Measurements from ENCODE around the gene RASGRF2.
A peak's percentile ranks its signal among the peaks of the same experiment; 100 is the strongest.

RASGRF2 gene

GRCh38 chr5:81070571-81071255, 110.5 kb downstream of the RASGRF2 start:
- H3K4me3 Mint-ChIP-seq, result no peak overlapping the region
- no peak overlapping the region for H3K27ac Mint-ChIP-seq
- H3K4me1 Mint-ChIP-seq (ENCODE audit: low read depth), result peaks cover 3% of the 10 kb centered on the region
- H3K36me3 Mint-ChIP-seq, result peaks cover 24% of the 10 kb centered on the region
- no peaks in the 10 kb centered on the region for H3K9me3 Mint-ChIP-seq (ENCODE audit: low read depth)
- no peaks in the 10 kb centered on the region for H3K27me3 Mint-ChIP-seq

DNA sequence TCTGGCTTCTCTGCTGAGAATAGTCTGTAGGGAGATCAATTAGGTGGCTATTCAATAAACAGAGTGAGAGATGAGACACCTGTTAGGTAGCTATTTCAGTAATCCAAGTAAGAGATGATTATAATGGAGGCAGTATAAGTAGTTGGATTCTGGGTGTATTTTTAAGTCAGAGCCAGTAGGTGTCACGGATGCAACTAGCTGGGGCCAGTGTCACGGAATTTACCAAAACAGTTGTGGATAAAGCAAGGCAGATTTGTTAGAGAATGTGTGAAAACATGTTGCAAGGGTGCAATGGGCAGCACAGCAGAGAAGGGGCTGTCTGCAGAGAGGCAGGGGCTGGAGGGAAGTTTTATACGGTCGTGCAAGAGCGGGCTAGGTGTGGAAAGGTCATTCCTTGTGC, 114.9 kb downstream of the RASGRF2 start:
- Mint-ChIP-seq H3K4me3 (no peak overlapping the region), H3K27me3 (no peaks in the 10 kb centered on the region), H3K4me1 (ENCODE audit: low read depth) (no peaks in the 10 kb centered on the region), H3K9me3 (ENCODE audit: low read depth) (peaks cover 6% of the 10 kb centered on the region), H3K36me3 (peaks cover 24% of the 10 kb centered on the region), H3K27ac (no peak overlapping the region)

DNA sequence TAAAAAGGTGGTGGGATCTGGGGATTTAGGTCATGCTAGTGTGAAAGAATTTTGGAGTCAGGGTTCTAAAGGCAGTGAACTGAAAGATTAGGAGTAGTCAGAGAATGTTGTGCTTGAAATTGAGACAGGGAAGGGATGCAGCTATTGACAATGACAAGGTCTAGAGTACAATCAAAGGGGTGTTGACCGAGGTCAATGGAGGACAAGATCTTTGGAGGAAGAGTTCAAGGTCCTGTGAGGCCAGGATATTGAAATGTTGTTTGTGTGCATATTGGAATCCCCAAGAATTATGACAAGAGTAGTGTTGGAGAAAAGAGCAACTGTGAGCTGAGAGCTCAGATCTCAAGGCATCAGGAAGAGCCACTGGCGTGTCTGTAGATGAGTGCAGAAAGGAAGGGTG, 116.9 kb downstream of the RASGRF2 start:
- Mint-ChIP-seq H3K27me3 (no peaks in the 10 kb centered on the region), H3K36me3 (peaks cover 30% of the 10 kb centered on the region), H3K4me3 (no peak overlapping the region), H3K27ac (no peak overlapping the region), H3K4me1 (ENCODE audit: low read depth) (no peaks in the 10 kb centered on the region), H3K9me3 (ENCODE audit: low read depth) (peaks cover 6% of the 10 kb centered on the region)

DNA sequence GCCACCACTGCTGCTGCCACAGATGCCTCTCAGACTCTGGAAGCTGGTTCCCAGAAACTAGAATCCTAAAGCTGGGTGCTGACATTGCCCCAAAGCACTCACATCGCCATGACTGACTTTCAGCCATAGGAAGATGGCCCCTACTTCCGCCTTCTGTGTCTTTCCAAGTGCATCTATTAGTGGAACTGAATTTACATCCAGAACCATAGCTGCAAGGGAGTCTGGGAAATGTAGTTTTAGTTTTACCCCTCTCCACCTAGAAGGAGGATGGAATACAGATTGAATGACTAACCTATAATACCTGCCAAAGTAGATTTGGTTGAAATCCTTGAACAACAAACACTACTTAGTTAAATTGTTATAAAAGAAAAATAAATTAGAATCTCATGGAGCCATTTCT, 118.8 kb downstream of the RASGRF2 start:
- Mint-ChIP-seq H3K4me3 (no peak overlapping the region), H3K27me3 (no peaks in the 10 kb centered on the region), H3K27ac (no peak overlapping the region), H3K4me1 (ENCODE audit: low read depth) (no peaks in the 10 kb centered on the region), H3K36me3 (peaks cover 30% of the 10 kb centered on the region), H3K9me3 (ENCODE audit: low read depth) (peaks cover 6% of the 10 kb centered on the region)

DNA sequence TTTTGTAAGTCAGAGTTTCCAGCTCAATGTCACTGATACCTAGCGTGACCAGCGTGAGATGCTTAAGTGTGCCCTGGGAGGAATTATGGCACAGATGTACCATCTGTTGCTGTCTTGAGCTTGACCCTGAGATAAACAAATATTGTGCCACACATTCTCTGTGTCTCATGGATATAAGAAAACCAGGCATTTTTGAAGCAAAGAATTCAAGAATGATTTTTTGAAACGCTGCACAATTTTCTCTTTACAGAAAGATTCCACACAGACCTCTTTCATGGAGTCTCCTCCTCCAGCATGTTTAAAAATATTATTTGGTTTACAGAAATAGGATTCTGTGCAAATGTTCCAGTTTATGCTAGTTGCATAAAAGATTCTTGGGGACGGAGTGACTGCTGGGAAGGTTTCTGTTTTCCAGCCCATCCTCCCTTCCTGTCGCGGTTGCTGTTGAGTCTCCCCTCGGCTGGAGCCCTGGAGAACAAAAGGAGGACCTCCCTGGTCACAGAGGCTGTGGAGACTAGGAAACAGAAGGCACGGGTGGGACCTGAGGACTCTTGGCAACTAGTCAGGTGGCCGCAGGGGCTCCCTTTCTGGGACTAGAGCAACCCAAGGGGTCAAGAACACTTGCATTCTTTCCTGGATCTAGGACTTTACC, 120.8 kb downstream of the RASGRF2 start:
- Mint-ChIP-seq H3K9me3 (ENCODE audit: low read depth) (peaks cover 6% of the 10 kb centered on the region), H3K4me1 (ENCODE audit: low read depth) (no peaks in the 10 kb centered on the region), H3K36me3 (peaks cover 36% of the 10 kb centered on the region), H3K27me3 (no peaks in the 10 kb centered on the region), H3K4me3 (no peak overlapping the region), H3K27ac (no peak overlapping the region)

GRCh38 chr5:81081461-81081835, 121.3 kb downstream of the RASGRF2 start:
- no peaks in the 10 kb centered on the region for H3K27me3 Mint-ChIP-seq
- no peaks in the 10 kb centered on the region for H3K4me1 Mint-ChIP-seq (ENCODE audit: low read depth)
- H3K4me3 Mint-ChIP-seq, result no peak overlapping the region
- H3K27ac Mint-ChIP-seq, result no peak overlapping the region
- H3K36me3 Mint-ChIP-seq, result peaks cover 38% of the 10 kb centered on the region
- H3K9me3 Mint-ChIP-seq (ENCODE audit: low read depth), result peaks cover 6% of the 10 kb centered on the region

GRCh38 chr5:81086881-81087281, 126.7 kb downstream of the RASGRF2 start:
- Mint-ChIP-seq H3K27me3 (no peaks in the 10 kb centered on the region), H3K27ac (no peak overlapping the region), H3K4me1 (ENCODE audit: low read depth) (no peaks in the 10 kb centered on the region), H3K4me3 (no peak overlapping the region), H3K36me3 (peaks cover 30% of the 10 kb centered on the region), H3K9me3 (ENCODE audit: low read depth) (no peaks in the 10 kb centered on the region)

DNA sequence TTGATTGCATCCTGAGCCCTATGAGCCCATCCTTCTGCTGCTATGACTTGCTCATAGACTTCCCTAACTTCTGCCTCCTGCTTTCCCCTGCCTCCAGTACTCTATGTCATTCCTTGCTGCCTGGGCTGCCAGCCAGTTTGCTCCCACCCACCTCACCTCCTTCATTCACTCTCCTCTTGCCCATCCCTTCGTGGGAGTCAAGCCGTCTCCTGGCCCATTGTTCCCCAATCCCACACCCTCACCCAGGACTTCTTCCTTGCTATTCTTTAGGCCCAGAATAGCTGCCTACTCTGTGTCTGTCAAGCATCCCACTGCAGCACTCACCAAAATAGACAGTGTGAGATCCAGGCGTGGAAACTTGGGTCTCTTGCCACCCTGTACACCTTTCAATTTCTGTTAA, 131.0 kb downstream of the RASGRF2 start:
- Mint-ChIP-seq H3K4me1 (ENCODE audit: low read depth) (peaks cover 6% of the 10 kb centered on the region), H3K27me3 (no peaks in the 10 kb centered on the region), H3K9me3 (ENCODE audit: low read depth) (no peaks in the 10 kb centered on the region), H3K36me3 (peaks cover 25% of the 10 kb centered on the region), H3K27ac (peak overlapping the region; percentile 51), H3K4me3 (no peak overlapping the region)

DNA sequence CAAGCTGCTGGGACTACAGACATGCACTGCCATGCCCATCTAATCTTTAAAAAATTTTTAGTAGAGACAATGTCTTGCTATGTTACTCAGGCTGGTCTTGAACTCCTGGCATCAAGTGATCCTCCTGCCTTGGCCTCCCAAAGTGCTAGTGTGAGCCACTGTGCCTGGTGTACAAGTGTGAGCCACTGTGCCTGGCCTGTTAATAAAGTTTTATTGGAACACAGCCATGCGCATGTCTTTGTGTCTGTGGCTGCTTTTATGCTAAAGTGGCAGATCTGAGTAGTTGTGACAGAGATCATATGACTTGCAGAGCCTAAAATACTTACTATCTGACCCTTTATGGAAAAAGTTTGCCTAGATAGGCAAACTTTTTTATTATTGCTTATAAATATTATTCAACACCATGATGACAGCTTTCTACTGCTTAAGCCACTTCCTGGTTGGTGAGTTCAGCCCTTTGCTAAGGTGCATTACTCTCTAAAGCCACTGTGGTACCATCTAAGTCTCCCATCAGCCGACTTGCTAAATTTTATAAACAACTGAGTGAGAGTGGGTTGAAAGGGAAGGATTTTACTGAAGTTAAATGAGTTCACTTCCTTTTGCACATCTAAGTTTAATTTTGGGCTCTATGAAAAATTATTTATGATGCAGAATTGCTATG, 133.5 kb downstream of the RASGRF2 start:
- H3K27ac Mint-ChIP-seq, result peak overlapping the region; percentile 11
- no peak overlapping the region for H3K4me3 Mint-ChIP-seq
- H3K4me1 Mint-ChIP-seq (ENCODE audit: low read depth), result peaks cover 6% of the 10 kb centered on the region
- peaks cover 16% of the 10 kb centered on the region for H3K36me3 Mint-ChIP-seq
- H3K27me3 Mint-ChIP-seq, result no peaks in the 10 kb centered on the region
- no peaks in the 10 kb centered on the region for H3K9me3 Mint-ChIP-seq (ENCODE audit: low read depth)

DNA sequence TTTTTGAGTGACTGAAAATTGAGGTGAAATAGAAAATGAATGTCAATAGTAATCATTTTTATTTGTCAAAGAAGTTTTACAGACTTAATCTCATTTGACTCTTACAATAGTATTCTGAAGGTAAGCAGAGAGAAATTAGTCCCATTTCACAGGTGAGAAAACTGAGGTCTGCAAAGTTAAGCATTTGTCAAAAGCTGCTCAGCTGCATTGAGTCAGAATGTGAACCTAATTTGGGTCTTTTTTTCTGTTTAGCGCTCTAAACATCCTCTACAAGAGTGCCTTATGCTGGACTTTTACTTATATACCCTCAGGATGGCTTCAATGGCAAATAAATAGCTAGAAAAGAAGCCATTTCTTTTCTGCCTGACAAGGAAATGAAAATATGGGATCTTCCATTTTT, 135.7 kb downstream of the RASGRF2 start:
- Mint-ChIP-seq H3K4me1 (ENCODE audit: low read depth) (peaks cover 6% of the 10 kb centered on the region), H3K27me3 (no peaks in the 10 kb centered on the region), H3K4me3 (no peak overlapping the region), H3K27ac (no peak overlapping the region), H3K36me3 (peaks cover 22% of the 10 kb centered on the region), H3K9me3 (ENCODE audit: low read depth) (no peaks in the 10 kb centered on the region)

- no peaks in the 10 kb centered on the region for H3K27me3 Mint-ChIP-seq
- peaks cover 4% of the 10 kb centered on the region for H3K4me1 Mint-ChIP-seq (ENCODE audit: low read depth)
- no peak overlapping the region for H3K4me3 Mint-ChIP-seq
- no peaks in the 10 kb centered on the region for H3K9me3 Mint-ChIP-seq (ENCODE audit: low read depth)
- H3K27ac Mint-ChIP-seq, result no peak overlapping the region
- H3K36me3 Mint-ChIP-seq, result peaks cover 18% of the 10 kb centered on the region
Measured at GRCh38 chr5:81097713-81098112, 137.6 kb downstream of the RASGRF2 start.

DNA sequence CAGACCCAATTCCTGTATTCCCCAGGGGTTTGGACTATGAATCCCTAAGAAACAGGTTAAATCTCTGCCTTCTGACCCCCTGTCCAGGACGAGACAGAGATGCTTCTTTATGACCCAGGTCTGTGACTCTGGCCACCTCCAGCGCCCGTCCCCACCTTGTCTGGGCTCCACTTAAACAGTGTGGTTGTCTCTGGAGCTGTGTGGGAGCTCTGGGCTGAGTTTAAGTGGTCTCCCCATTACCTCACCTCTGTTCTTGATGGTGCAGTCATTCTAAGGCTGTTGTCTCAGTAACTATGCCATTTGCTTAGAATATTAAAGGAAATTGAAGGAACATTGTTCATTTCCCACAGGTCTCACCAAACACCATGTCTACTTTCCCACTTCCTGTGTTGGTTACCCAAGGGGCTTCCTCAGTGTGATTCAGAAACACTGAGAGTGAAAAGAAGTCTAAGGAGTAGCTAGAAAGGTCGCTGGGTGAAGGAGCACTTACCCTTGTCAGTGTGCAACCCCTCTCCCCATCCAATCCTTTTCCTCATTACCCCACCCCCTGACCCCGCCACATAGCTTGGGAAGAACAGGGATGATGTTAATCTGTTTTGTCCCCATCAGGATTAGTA, 145.2 kb downstream of the RASGRF2 start:
- Mint-ChIP-seq H3K9me3 (ENCODE audit: low read depth) (no peaks in the 10 kb centered on the region), H3K36me3 (peaks cover 8% of the 10 kb centered on the region), H3K27ac (peak overlapping the region; percentile 52), H3K27me3 (no peaks in the 10 kb centered on the region), H3K4me3 (no peak overlapping the region), H3K4me1 (ENCODE audit: low read depth) (peaks cover 27% of the 10 kb centered on the region)

DNA sequence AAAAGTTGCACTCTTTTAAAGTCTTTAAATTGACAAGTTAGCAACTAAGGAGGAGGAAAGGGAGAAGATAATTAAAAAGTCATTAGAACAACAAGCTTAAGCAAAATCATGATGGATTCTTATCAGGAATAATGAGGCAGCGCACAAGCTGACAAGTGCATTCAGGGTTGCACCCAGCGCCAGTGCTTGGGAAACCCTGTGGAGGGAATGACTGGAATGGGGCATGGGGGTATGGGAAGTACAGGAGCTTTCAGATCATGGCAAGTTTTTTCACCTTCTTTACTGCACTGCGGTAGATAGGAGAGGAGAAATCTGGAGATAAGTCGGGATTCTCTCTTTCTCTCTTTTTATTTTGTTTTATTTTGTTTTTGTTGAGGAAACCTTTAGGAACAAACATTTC, 155.1 kb downstream of the RASGRF2 start:
- Mint-ChIP-seq H3K9me3 (ENCODE audit: low read depth) (no peaks in the 10 kb centered on the region), H3K27ac (no peak overlapping the region), H3K27me3 (no peaks in the 10 kb centered on the region), H3K4me3 (no peak overlapping the region), H3K36me3 (peaks cover 37% of the 10 kb centered on the region), H3K4me1 (ENCODE audit: low read depth) (no peaks in the 10 kb centered on the region)

DNA sequence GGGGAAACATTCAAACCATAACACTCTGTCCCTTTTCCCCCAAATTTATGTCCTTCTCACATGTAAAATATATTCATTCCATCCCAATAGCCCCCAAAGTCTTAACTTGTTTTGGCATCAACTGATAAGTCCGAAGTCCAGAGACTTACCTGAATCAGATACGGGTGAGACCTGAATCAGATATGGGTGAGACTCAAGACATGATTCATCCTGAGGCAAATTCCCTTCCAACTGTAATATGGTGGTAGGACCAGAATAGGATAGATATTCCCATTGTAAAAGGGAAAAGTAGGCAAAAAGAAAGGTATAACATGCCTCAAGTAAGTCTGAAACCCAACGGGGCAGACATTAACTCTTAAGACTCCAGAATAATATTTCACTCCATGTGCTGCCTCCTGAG, 157.4 kb downstream of the RASGRF2 start:
- Mint-ChIP-seq H3K4me3 (no peak overlapping the region), H3K36me3 (peaks cover 53% of the 10 kb centered on the region), H3K27me3 (no peaks in the 10 kb centered on the region), H3K9me3 (ENCODE audit: low read depth) (no peaks in the 10 kb centered on the region), H3K4me1 (ENCODE audit: low read depth) (peaks cover 22% of the 10 kb centered on the region), H3K27ac (no peak overlapping the region)

- H3K27me3 Mint-ChIP-seq, result no peaks in the 10 kb centered on the region
- peaks cover 44% of the 10 kb centered on the region for H3K36me3 Mint-ChIP-seq
- peaks cover 23% of the 10 kb centered on the region for H3K4me1 Mint-ChIP-seq (ENCODE audit: low read depth)
- H3K9me3 Mint-ChIP-seq (ENCODE audit: low read depth), result no peaks in the 10 kb centered on the region
- peak overlapping the region; percentile 35 for H3K27ac Mint-ChIP-seq
- no peak overlapping the region for H3K4me3 Mint-ChIP-seq
Measured at GRCh38 chr5:81121273-81121672, 161.1 kb downstream of the RASGRF2 start.
